K562 (cell line): ENCODE results near the gene CDC45. TPM values are rescaled to one million over a fixed set of nuclear protein-coding genes. Genes with fewer than 3 reads are reported as not detected.

Experiments
- FOXK2 ChIP-seq, 2 experiments: fragments of 450-650 bp; IDR thresholded peaks in 1 of 2; conservative IDR thresholded peaks in 1 of 2; 2 replicates each; pipeline ENCODE4 v1.6.1; 2016; ENCODE audit warnings: low read depth in 2 of 2, mild to moderate bottlenecking in 1 of 2
- HSF4 ChIP-seq: fragments of 250-450 bp; sonication (Bioruptor Pico); IDR thresholded peaks from 2 replicates; pipeline ENCODE4 v2.1.2; 2022; ENCODE audit warnings: mild to moderate bottlenecking, moderate library complexity, borderline replicate concordance
- IFI16 ChIP-seq: fragments of 250-450 bp; sonication (Bioruptor Pico); IDR thresholded peaks from 2 replicates; pipeline ENCODE4 v2.1.2; 2022; ENCODE audit warnings: mild to moderate bottlenecking, inconsistent platforms
- KLF6 ChIP-seq: fragments of 250-450 bp; sonication (Bioruptor Pico); IDR thresholded peaks from 2 replicates; pipeline ENCODE4 v1.4.0; 2020; ENCODE audit warnings: mild to moderate bottlenecking, moderate library complexity, borderline replicate concordance
- MAZ ChIP-seq, 2 experiments: fragments of 450-650 bp in 1 of 2; sonication (generic) in 1 of 2; formaldehyde crosslinking; IDR thresholded peaks in 1 of 2; conservative IDR thresholded peaks in 1 of 2; 2 replicates each; pipeline versions ENCODE4 v1.4.0 to v1.5.0; 2020; ENCODE audit warnings: mild to moderate bottlenecking in 1 of 2, missing genetic modification reagents in 1 of 2
- YY1 ChIP-seq, 3 experiments: IDR thresholded peaks; 2 replicates each; pipeline ENCODE4 v1.6.1; 2011; ENCODE audit warnings: low read length in 2 of 3, mild to moderate bottlenecking in 2 of 3, moderate library complexity in 2 of 3, borderline replicate concordance in 1 of 3, control low read depth in 1 of 3, low read depth in 1 of 3; ENCODE audit not compliant: insufficient read depth in 3 of 3, insufficient replicate concordance in 2 of 3, control insufficient read depth in 1 of 3, insufficient read length in 1 of 3; ENCODE audit errors: extremely low read depth in 1 of 3
- ZFX ChIP-seq: sonication (generic); formaldehyde crosslinking; IDR thresholded peaks from 2 replicates; pipeline ENCODE4 v1.8.0; 2022; ENCODE audit warnings: mild to moderate bottlenecking, missing genetic modification reagents, moderate library complexity
- ZNF311 ChIP-seq: fragments of 250-450 bp; sonication (Bioruptor Pico); IDR thresholded peaks from 2 replicates; pipeline ENCODE4 v1.4.0; 2020; ENCODE audit warnings: mild to moderate bottlenecking, moderate library complexity
- ZNF324 ChIP-seq: fragments of 250-450 bp; sonication (Bioruptor Pico); IDR thresholded peaks from 2 replicates; pipeline ENCODE4 v1.4.0; 2020; ENCODE audit warnings: mild to moderate bottlenecking
- ZNF583 ChIP-seq: fragments of 250-450 bp; sonication (Bioruptor Pico); IDR thresholded peaks from 2 replicates; pipeline ENCODE4 v1.4.0; 2020
- polyA plus RNA-seq, 8 experiments: library from polyadenylated mRNA; depleted of rRNA in 4 of 8; stranded (reverse) in 5 of 8; unstranded in 3 of 8; fragments of >200 nt; fragmentation: Nextera tagmentation in 2 of 8; fragmentation: Illumina TruSeq in 1 of 8; extraction: Ambion mirVana in 2 of 8; extraction: Trizol in 1 of 8; gene quantifications; 2 replicates each; pipeline versions ENCODE4 v1.2.1 to v1.2.3, GENCODE V29; 2011 to 2014; ENCODE audit warnings: inconsistent platforms in 1 of 8, missing spikeins in 1 of 8
- total RNA-seq, 7 experiments: library from RNA; depleted of rRNA in 6 of 7; stranded (reverse); fragments of >200 nt in 6 of 7; fragmentation: Illumina TruSeq in 2 of 7; extraction: Trizol in 2 of 7; gene quantifications; 2 replicates each; pipeline versions ENCODE4 v1.2.1 to v1.2.3, GENCODE V29; 2011 to 2021; ENCODE audit warnings: low replicate concordance in 1 of 7
- TF ChIP-seq, protein P1 (sequence below), 3 experiments: IDR thresholded peaks in 2 of 3; conservative IDR thresholded peaks in 1 of 3; 2 replicates each; pipeline ENCODE4 v1.5.1; 2011 to 2012; ENCODE audit warnings: low read length in 3 of 3, mild to moderate bottlenecking in 3 of 3, control low read depth in 2 of 3, improper control_type of control experiment in 1 of 3, inconsistent platforms in 1 of 3, low read depth in 1 of 3, mixed read lengths in 1 of 3, moderate library complexity in 1 of 3; ENCODE audit not compliant: insufficient read depth in 2 of 3
- TF ChIP-seq, protein P2 (sequence below), 2 experiments: fragments of 450-650 bp; formaldehyde crosslinking in 1 of 2; IDR thresholded peaks; 2 replicates each; pipeline versions ENCODE4 v1.4.0 to v1.6.1; 2014 to 2020; ENCODE audit warnings: mild to moderate bottlenecking in 2 of 2, borderline replicate concordance in 1 of 2, low read depth in 1 of 2
- TF ChIP-seq, protein P3 (sequence below): fragments of 250-450 bp; sonication (Bioruptor Pico); IDR thresholded peaks from 2 replicates; pipeline ENCODE4 v1.8.0; 2021; ENCODE audit warnings: borderline replicate concordance, mild to moderate bottlenecking, moderate library complexity; ENCODE audit not compliant: poor library complexity, severe bottlenecking
- TF ChIP-seq, protein P4 (sequence below): sonication (generic); formaldehyde crosslinking; IDR thresholded peaks from 2 replicates; pipeline ENCODE4 v1.8.1; 2023; ENCODE audit warnings: mild to moderate bottlenecking, missing genetic modification reagents, moderate library complexity

CDC45 gene
- total and polyA plus RNA-seq, 9 of the 15 experiments (the other 6 are each of a cell fraction or from before 2014, with no cell fraction given), result 251 to 580 (median 410) TPM

DNA sequence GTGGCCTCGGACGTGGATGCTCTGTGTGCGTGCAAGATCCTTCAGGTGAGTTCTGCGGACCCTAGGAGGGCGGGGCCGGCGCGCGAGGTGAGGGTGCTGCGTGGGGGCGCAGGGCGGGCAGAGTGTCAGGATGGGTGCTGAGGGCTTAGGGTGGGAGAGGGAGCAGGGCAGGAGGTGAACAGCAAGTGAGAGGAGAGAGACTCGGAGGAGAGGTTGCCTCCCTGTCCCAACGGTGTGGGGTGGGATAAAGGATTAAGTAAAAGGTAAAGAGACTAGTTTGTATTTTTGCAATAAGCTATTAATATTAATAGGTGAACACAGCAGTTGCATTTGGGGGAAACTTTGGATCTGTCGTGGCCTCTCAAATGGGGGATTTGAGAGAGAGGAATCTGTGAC, 451 bp downstream of the CDC45 start (continued):
- TF ChIP-seq, protein P1, sequence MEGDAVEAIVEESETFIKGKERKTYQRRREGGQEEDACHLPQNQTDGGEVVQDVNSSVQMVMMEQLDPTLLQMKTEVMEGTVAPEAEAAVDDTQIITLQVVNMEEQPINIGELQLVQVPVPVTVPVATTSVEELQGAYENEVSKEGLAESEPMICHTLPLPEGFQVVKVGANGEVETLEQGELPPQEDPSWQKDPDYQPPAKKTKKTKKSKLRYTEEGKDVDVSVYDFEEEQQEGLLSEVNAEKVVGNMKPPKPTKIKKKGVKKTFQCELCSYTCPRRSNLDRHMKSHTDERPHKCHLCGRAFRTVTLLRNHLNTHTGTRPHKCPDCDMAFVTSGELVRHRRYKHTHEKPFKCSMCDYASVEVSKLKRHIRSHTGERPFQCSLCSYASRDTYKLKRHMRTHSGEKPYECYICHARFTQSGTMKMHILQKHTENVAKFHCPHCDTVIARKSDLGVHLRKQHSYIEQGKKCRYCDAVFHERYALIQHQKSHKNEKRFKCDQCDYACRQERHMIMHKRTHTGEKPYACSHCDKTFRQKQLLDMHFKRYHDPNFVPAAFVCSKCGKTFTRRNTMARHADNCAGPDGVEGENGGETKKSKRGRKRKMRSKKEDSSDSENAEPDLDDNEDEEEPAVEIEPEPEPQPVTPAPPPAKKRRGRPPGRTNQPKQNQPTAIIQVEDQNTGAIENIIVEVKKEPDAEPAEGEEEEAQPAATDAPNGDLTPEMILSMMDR (IDR thresholded peaks at IDR 0.05 in 2 of 3, conservative IDR thresholded peaks at IDR 0.05 in 1 of 3; ENCODE audit: insufficient read depth in 2 of 3, low read depth in 1 of 3, low read length in 3 of 3), result 0 out of 6 replicates have a peak, but pooled peaks of 1 of the 3 experiments have one; percentile 4
- TF ChIP-seq, protein P2, sequence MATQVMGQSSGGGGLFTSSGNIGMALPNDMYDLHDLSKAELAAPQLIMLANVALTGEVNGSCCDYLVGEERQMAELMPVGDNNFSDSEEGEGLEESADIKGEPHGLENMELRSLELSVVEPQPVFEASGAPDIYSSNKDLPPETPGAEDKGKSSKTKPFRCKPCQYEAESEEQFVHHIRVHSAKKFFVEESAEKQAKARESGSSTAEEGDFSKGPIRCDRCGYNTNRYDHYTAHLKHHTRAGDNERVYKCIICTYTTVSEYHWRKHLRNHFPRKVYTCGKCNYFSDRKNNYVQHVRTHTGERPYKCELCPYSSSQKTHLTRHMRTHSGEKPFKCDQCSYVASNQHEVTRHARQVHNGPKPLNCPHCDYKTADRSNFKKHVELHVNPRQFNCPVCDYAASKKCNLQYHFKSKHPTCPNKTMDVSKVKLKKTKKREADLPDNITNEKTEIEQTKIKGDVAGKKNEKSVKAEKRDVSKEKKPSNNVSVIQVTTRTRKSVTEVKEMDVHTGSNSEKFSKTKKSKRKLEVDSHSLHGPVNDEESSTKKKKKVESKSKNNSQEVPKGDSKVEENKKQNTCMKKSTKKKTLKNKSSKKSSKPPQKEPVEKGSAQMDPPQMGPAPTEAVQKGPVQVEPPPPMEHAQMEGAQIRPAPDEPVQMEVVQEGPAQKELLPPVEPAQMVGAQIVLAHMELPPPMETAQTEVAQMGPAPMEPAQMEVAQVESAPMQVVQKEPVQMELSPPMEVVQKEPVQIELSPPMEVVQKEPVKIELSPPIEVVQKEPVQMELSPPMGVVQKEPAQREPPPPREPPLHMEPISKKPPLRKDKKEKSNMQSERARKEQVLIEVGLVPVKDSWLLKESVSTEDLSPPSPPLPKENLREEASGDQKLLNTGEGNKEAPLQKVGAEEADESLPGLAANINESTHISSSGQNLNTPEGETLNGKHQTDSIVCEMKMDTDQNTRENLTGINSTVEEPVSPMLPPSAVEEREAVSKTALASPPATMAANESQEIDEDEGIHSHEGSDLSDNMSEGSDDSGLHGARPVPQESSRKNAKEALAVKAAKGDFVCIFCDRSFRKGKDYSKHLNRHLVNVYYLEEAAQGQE (IDR thresholded peaks at IDR 0.05; ENCODE audit: borderline replicate concordance), result no peak
- TF ChIP-seq, protein P2 (CRISPR knock-in tag; IDR thresholded peaks at IDR 0.05; ENCODE audit: low read depth), result peak; percentile 77; the same call in 1 of the 2 replicates
- peak; percentile 14; the same call in 1 of the 2 replicates for TF ChIP-seq ZNF324 (CRISPR knock-in tag)
- peak in 1 of 2 experiments; percentile 52; a peak in 3 of 4 replicates for TF ChIP-seq MAZ (CRISPR knock-in tag; conservative IDR thresholded peaks at IDR 0.05 in 1 of 2, IDR thresholded peaks at IDR 0.05 in 1 of 2)
- TF ChIP-seq ZNF583, result 0 out of 2 replicates have a peak, but pooled peaks have one; percentile 27
- 0 out of 2 replicates have a peak, but pooled peaks have one; percentile 21 for TF ChIP-seq ZNF311 (CRISPR knock-in tag)
- 0 out of 2 replicates have a peak, but pooled peaks have one; percentile 31 for TF ChIP-seq IFI16 (CRISPR knock-in tag)
- TF ChIP-seq, protein P3, sequence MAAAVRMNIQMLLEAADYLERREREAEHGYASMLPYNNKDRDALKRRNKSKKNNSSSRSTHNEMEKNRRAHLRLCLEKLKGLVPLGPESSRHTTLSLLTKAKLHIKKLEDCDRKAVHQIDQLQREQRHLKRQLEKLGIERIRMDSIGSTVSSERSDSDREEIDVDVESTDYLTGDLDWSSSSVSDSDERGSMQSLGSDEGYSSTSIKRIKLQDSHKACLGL (CRISPR knock-in tag), result no peak
- TF ChIP-seq ZFX (CRISPR knock-in tag), result no peak
- TF ChIP-seq FOXK2 (conservative IDR thresholded peaks at IDR 0.05 in 1 of 2, IDR thresholded peaks at IDR 0.05 in 1 of 2; ENCODE audit: low read depth in 2 of 2), result no peak
- TF ChIP-seq HSF4, result no peak
- TF ChIP-seq, protein P4, sequence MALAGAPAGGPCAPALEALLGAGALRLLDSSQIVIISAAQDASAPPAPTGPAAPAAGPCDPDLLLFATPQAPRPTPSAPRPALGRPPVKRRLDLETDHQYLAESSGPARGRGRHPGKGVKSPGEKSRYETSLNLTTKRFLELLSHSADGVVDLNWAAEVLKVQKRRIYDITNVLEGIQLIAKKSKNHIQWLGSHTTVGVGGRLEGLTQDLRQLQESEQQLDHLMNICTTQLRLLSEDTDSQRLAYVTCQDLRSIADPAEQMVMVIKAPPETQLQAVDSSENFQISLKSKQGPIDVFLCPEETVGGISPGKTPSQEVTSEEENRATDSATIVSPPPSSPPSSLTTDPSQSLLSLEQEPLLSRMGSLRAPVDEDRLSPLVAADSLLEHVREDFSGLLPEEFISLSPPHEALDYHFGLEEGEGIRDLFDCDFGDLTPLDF (CRISPR knock-in tag), result no peak; the same call in 1 of the 2 replicates
- no peak for TF ChIP-seq YY1 (IDR thresholded peaks at IDR 0.05; ENCODE audit: borderline replicate concordance in 1 of 3, control insufficient read depth in 1 of 3, extremely low read depth in 1 of 3, insufficient read depth in 3 of 3, insufficient read length in 1 of 3, insufficient replicate concordance in 2 of 3, low read depth in 1 of 3, low read length in 2 of 3)
- TF ChIP-seq KLF6, result 0 out of 2 replicates have a peak, but pooled peaks have one; percentile 28
